ENCODE measurements around the gene AGAP2. TPM values are rescaled to one million over a fixed set of nuclear protein-coding genes. Genes with fewer than 3 reads are reported as not detected.

AGAP2 gene
- total and polyA plus RNA-seq, 2 of the 13 experiments (the other 11 are each of a cell fraction or from before 2014, with no cell fraction given) = 0.38 to 0.45 TPM

DNA sequence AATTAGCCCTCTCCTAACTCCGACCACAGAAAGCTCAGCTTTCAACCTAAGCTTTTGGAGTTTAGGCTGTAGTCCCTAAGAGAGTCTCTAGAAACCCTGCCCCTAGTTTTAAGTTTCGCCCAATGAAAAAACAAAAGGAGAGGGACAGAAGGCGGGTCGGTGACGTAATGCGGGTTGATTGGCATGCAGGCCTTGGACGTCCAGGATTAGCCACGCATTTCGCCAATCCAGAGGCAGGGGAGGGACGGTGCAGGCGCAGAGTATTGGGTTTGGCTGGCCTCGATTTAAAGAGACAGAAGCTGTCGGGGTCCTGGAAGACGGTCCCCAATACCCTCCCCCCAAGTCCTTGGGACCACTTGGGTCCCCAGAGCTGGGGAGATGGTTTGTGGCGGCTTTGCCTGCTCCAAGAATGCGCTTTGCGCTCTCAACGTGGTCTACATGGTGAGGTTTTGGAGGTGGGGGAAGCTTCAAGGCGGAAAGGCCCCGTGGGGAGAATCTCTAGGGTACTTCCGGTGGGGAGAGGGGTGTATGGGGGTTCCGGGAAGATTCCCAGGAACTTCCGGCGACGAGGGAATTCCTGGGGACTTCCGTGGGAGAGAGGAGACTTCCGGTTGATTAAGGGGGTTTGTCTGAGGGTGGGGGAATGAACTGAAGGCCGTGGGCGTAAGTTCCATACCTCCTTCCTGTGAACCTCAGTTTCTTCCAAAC lies 6.4 kb upstream of the AGAP2 start, which contains the start of gene TSPAN31 (continued):
- TF ChIP-seq, protein P1, sequence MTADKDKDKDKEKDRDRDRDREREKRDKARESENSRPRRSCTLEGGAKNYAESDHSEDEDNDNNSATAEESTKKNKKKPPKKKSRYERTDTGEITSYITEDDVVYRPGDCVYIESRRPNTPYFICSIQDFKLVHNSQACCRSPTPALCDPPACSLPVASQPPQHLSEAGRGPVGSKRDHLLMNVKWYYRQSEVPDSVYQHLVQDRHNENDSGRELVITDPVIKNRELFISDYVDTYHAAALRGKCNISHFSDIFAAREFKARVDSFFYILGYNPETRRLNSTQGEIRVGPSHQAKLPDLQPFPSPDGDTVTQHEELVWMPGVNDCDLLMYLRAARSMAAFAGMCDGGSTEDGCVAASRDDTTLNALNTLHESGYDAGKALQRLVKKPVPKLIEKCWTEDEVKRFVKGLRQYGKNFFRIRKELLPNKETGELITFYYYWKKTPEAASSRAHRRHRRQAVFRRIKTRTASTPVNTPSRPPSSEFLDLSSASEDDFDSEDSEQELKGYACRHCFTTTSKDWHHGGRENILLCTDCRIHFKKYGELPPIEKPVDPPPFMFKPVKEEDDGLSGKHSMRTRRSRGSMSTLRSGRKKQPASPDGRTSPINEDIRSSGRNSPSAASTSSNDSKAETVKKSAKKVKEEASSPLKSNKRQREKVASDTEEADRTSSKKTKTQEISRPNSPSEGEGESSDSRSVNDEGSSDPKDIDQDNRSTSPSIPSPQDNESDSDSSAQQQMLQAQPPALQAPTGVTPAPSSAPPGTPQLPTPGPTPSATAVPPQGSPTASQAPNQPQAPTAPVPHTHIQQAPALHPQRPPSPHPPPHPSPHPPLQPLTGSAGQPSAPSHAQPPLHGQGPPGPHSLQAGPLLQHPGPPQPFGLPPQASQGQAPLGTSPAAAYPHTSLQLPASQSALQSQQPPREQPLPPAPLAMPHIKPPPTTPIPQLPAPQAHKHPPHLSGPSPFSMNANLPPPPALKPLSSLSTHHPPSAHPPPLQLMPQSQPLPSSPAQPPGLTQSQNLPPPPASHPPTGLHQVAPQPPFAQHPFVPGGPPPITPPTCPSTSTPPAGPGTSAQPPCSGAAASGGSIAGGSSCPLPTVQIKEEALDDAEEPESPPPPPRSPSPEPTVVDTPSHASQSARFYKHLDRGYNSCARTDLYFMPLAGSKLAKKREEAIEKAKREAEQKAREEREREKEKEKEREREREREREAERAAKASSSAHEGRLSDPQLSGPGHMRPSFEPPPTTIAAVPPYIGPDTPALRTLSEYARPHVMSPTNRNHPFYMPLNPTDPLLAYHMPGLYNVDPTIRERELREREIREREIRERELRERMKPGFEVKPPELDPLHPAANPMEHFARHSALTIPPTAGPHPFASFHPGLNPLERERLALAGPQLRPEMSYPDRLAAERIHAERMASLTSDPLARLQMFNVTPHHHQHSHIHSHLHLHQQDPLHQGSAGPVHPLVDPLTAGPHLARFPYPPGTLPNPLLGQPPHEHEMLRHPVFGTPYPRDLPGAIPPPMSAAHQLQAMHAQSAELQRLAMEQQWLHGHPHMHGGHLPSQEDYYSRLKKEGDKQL (CRISPR knock-in tag; IDR thresholded peaks at IDR 0.05; ENCODE audit: low read depth) = no peak
- no peak for TF ChIP-seq ZNF24 (IDR thresholded peaks at IDR 0.05)
- TF ChIP-seq, protein P2, sequence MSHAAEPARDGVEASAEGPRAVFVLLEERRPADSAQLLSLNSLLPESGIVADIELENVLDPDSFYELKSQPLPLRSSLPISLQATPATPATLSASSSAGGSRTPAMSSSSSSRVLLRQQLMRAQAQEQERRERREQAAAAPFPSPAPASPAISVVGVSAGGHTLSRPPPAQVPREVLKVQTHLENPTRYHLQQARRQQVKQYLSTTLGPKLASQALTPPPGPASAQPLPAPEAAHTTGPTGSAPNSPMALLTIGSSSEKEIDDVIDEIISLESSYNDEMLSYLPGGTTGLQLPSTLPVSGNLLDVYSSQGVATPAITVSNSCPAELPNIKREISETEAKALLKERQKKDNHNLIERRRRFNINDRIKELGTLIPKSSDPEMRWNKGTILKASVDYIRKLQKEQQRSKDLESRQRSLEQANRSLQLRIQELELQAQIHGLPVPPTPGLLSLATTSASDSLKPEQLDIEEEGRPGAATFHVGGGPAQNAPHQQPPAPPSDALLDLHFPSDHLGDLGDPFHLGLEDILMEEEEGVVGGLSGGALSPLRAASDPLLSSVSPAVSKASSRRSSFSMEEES (CRISPR knock-in tag; IDR thresholded peaks at IDR 0.05) = 0 out of 2 replicates have a peak, but pooled peaks have one; percentile 12
- no peak for TF ChIP-seq ZEB1 (IDR thresholded peaks at IDR 0.05; ENCODE audit: insufficient replicate concordance, low read depth)
- TF ChIP-seq, protein P3, sequence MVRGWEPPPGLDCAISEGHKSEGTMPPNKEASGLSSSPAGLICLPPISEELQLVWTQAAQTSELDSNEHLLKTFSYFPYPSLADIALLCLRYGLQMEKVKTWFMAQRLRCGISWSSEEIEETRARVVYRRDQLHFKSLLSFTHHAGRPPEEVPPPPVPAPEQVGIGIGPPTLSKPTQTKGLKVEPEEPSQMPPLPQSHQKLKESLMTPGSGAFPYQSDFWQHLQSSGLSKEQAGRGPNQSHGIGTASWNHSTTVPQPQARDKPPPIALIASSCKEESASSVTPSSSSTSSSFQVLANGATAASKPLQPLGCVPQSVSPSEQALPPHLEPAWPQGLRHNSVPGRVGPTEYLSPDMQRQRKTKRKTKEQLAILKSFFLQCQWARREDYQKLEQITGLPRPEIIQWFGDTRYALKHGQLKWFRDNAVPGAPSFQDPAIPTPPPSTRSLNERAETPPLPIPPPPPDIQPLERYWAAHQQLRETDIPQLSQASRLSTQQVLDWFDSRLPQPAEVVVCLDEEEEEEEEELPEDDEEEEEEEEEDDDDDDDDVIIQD (CRISPR knock-in tag; IDR thresholded peaks at IDR 0.05; ENCODE audit: low read depth) = no peak; the same call in 1 of the 2 replicates
- TF ChIP-seq, protein P4, sequence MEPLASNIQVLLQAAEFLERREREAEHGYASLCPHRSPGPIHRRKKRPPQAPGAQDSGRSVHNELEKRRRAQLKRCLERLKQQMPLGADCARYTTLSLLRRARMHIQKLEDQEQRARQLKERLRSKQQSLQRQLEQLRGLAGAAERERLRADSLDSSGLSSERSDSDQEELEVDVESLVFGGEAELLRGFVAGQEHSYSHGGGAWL (CRISPR knock-in tag; IDR thresholded peaks at IDR 0.05) = no peak
- peak; percentile 68 for TF ChIP-seq ETV5 (CRISPR knock-in tag; IDR thresholded peaks at IDR 0.05; ENCODE audit: borderline replicate concordance)
- TF ChIP-seq, protein P5, sequence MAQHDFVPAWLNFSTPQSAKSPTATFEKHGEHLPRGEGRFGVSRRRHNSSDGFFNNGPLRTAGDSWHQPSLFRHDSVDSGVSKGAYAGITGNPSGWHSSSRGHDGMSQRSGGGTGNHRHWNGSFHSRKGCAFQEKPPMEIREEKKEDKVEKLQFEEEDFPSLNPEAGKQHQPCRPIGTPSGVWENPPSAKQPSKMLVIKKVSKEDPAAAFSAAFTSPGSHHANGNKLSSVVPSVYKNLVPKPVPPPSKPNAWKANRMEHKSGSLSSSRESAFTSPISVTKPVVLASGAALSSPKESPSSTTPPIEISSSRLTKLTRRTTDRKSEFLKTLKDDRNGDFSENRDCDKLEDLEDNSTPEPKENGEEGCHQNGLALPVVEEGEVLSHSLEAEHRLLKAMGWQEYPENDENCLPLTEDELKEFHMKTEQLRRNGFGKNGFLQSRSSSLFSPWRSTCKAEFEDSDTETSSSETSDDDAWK (CRISPR knock-in tag; IDR thresholded peaks at IDR 0.05) = no peak
- TF ChIP-seq, protein P6, sequence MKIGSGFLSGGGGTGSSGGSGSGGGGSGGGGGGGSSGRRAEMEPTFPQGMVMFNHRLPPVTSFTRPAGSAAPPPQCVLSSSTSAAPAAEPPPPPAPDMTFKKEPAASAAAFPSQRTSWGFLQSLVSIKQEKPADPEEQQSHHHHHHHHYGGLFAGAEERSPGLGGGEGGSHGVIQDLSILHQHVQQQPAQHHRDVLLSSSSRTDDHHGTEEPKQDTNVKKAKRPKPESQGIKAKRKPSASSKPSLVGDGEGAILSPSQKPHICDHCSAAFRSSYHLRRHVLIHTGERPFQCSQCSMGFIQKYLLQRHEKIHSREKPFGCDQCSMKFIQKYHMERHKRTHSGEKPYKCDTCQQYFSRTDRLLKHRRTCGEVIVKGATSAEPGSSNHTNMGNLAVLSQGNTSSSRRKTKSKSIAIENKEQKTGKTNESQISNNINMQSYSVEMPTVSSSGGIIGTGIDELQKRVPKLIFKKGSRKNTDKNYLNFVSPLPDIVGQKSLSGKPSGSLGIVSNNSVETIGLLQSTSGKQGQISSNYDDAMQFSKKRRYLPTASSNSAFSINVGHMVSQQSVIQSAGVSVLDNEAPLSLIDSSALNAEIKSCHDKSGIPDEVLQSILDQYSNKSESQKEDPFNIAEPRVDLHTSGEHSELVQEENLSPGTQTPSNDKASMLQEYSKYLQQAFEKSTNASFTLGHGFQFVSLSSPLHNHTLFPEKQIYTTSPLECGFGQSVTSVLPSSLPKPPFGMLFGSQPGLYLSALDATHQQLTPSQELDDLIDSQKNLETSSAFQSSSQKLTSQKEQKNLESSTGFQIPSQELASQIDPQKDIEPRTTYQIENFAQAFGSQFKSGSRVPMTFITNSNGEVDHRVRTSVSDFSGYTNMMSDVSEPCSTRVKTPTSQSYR (CRISPR knock-in tag; IDR thresholded peaks at IDR 0.05; ENCODE audit: borderline replicate concordance) = peak; percentile 35; the same call in 1 of the 2 replicates
- TF ChIP-seq ZC3H4 (CRISPR knock-in tag; IDR thresholded peaks at IDR 0.05; ENCODE audit: borderline replicate concordance) = no peak
- TF ChIP-seq ZNF709 (CRISPR knock-in tag; IDR thresholded peaks at IDR 0.05) = no peak
- peak; percentile 38 for TF ChIP-seq TAF15 (IDR thresholded peaks at IDR 0.05; ENCODE audit: low read depth, low read length, poor library complexity, severe bottlenecking)
- peak; percentile 5; the same call in 1 of the 2 replicates for TF ChIP-seq ZNF776 (CRISPR knock-in tag; IDR thresholded peaks at IDR 0.05)
- no peak for TF ChIP-seq ZNF772 (CRISPR knock-in tag; IDR thresholded peaks at IDR 0.05)
- peak; percentile 8 for TF ChIP-seq RBM22 (optimal IDR thresholded peaks at IDR 0.05; ENCODE audit: low read length)
